ENCODE measurements around the gene CRIP2.

DNA sequence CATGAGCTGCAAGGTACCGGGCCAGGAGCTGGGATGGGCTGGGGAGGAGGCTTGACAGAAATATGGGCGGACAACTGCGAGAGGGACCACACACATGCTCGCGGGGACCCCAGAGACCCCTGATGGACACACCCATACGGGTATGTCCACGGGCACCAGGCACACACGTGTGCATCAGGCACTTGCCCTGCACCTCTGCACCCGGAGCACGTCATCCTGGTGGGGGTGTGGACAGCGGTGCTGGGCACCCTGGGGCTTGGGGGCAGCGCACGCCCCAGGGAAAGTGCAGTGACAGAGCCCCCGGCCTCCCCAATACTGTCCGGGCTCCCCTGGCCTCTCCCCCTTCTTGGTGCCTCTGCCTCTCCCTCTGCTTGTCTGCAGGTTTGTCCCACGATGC is 10.4 kb downstream of the CRIP2 start:
- TF ChIP-seq MAFK (IDR thresholded peaks at IDR 0.05; ENCODE audit: low read depth, low read length), result no peak
- TF ChIP-seq CTCF (conservative IDR thresholded peaks at IDR 0.05; ENCODE audit: low read depth, low read length), result no peak
- TF ChIP-seq BHLHE40 (IDR thresholded peaks at IDR 0.05; ENCODE audit: low read depth, low read length), result no peak
- TF ChIP-seq CEBPB (IDR thresholded peaks at IDR 0.05; ENCODE audit: low read depth, low read length), result no peak
